ENCODE data around the gene NT5M.
"Not testable (repeated sequence)": the region's sequence is repeated elsewhere in the genome, so short reads cannot be mapped to it uniquely, and the experiment has no call there.

Gene NT5M

GRCh38 chr17:17377071-17377967 is 74.1 kb downstream of the NT5M start:
- peak; percentile 45 for DNase-seq

GRCh38 chr17:17379197-17379991 is 76.2 kb downstream of the NT5M start:
- DNase-seq = no peak

GRCh38 chr17:17380145-17380925 is 77.2 kb downstream of the NT5M start:
- peak; percentile 91 for DNase-seq

DNA sequence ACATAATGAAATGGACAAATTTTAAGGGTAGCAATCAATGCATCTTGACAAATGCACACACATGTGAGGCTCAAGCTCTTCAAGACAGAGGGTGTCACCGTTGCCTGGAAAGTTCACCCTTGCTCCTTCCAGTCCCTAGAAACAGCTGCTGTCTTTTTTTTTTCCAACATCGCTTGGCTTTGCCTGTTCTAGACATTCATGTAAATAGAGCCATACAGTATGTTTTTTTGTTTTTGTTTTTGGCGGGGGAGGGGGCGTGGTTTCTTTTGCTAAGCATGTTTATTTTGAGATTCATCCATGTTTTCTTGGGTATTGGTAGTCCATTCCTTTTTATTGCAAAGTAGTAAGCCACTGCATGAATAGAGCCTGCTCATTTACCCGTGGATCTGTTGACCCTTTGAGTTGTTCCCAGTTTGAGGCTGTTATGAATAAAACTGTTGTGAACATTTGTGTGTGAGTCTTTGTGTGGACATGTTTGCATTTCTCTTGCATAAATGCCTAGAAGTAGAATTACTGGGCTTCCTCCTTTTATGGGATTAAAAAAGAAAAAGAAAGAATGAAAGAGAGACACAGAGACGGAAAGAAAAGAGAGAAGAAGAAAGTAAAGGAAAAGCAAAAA is 78.4 kb downstream of the NT5M start:
- no peak for DNase-seq

GRCh38 chr17:17382065-17382459 is 78.9 kb downstream of the NT5M start:
- no peak for DNase-seq

DNA sequence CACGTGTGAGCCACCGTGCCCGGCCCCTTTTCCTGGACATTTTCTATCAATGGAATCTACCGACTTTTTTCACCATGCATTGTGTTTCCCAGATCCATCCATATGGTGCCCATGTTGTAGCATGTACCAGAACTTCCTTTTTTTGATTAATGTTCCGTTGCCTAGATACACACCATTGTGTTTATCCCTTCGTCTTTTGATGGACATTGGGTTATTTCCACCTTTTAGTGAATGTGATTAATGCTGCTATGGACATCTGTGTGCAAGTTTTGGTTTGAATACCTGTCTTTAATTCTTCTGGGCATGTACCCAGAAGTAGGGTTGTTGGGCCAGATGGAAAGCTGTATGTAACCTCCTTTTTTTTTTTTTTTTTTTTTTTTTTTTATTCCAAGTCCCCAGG is 79.8 kb downstream of the NT5M start:
- DNase-seq = no peak

DNA sequence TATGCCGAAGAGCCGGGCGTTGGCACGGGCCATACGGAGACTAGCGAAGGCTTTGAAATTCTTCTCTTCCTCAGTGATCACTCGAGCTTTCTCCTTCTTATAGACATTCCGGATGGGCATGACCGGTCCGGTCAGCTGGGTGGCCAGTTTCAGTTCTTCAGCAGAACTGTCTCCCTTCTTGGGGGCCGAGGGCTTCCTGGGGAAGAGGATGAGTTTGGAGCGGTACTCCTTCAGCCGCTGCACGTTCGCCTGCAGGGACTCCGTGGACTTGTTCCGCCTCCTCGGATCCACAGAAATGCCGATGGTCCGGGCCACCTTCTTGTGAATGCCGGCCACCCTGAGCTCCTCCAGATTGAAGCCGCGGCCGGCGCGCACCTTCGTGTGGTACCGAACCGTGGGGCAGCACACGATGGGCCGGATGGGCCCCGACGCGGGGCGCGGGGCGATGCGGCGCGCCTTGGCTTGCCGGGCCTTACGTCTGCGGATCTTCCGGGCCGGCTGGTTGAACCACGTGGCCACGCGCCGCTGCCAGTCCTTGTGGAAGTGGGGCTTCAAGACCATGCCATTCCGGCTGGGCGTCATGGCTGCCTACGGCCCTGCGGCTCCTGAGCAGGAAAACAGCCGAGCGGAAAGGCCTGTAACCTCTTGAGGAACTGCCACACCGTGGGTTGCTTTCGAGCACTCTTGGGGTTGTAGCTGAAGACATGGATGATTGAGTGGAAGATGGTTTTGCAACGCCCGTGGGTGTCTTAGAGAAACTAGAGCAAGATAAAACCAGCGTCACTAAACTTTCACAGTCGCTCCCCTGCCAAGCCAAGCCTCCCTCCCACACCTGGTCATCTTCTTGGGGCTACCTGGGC is 80.5 kb downstream of the NT5M start:
- not testable (repeated sequence) for DNase-seq

- no peak for DNase-seq
Observed at GRCh38 chr17:17384291-17384615, 81.1 kb downstream of the NT5M start.

DNA sequence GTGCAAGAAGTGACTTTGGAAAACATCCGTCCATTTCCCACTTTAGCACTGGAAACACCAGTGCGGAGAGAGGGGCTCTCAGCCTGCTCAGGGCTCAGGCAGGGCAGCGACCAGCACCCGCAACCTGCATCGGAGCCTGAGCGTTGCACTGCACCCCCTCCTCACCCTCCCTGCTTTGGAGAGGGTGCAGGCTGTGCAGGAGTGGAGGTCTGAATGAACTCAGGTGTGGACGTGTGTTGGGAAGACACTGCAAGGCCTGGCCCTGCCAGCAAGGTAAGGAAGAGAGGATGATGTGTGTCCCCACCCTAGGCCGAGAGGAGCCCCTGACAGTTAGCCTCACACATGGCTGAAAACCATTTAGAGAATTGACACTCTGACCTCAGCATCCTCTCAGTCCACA is 81.8 kb downstream of the NT5M start:
- no peak for DNase-seq

DNA sequence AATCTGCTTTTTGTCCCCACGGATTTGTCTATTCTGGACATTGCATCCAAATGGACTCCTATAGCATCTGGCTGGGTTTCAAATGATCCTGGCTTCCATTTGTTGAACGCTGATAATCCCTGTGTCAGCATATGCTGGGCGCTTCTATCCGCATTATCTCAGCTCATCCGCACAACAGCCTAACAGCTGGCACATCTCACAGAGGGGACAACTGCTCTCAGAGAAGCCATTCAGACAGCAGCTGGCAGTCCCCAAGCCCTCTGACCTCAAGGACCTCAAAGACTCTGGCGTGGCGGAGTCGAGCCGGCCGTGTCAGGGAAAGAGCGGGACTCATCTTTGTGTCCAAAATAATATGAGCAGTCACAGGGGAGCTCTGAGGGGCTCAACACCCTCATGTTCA is 82.3 kb downstream of the NT5M start:
- DNase-seq = no peak

- DNase-seq = peak; percentile 23
Observed at GRCh38 chr17:17386094-17386800, 83.1 kb downstream of the NT5M start.

DNA sequence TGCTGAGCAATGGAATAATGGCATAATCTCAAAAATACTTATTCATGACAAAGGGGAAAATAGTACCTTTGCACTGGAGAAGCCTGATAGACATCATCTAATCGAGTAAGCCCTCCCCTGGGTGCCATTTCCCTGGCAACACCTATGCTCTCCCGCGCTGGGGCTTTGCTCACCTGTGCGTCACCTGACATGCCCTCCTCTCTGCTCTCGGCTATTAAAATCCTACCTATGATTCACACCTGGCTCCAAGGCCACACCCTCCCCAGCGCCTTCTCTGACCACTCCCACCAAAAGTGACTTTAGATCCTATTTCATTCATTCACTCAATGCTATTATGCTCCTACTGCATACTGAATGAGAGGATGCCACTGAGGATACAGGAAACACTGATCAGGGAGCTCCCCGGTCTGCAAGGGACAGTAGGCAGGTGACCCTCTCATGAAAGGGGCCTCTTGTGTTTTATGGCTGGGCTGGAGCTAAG is 83.9 kb downstream of the NT5M start:
- peak; percentile 89 for DNase-seq

DNA sequence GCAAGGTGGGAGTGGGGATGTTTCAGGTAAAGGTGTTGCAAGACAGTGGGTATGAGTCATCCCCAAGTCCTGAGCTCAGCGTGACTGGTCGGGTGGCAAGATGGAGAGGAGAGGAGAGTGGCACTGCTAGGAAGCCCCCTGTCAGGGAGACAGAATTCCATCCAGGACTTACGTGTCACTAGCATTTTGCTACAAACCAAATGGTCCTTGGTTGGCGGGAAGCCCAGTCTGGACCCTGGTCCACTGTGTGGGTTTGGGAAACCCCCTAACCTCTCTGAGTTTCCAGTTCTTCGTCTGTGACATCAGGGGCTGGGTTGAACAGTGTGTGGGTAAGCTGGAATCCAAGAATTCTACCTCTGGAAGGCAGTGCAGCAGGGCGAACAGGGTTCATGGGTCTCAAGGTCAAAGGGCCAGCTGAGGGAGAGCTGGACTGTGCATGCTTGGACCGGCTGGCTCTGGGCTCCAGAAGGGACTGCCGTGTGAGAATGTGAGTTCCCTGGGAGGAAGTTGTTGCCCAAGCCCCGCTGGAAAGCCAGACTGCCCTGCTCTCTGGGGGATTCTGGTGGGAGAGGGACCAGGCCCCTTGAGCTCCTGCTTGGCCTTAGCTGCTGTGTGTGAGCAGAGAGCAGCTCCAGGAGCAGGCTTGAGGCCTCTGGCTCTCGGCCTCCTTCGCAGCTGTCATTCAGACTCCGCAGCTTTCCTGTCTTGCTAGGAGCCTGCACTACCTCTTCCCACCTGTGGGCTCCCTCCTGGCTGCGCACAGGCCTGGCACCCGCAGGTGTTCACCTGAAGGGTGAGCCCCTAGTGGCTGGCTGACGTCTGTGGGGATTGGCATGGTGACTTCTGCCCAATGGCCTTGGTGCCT is 84.6 kb downstream of the NT5M start:
- DNase-seq = peak; percentile 92

- no peak for DNase-seq
Observed at GRCh38 chr17:17388657-17389496, 85.7 kb downstream of the NT5M start.

DNA sequence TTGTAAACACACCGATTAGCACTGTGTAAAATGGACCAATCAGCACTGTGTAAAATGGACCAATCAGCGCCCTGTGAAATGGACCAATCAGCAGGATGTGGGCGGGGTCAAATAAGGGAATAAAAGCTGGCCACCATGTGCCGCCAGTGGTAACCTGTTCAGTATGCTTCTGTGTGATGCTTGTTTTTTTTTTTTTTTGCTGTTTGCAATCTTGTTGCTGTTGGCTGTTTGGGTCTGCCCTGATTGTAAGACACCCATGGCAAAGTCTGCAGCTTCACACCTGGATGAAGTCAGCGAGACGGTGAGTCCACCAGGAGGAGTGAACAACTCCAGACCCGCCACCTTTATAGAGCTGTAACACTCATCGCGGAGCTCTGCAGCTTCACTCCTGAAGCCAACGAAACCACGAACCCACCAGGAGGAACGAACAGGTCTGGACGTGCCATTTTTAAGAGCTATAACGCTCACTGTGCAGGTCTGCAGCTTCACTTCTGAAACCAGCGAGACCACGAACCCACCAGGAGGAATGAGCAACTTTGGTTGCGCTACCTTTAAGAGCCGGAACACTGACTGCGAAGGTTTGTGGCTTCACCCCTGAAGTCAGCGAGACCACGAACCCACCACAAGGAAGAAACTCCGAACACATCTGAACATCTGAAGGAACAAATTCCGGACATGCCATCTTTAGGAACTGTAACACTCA is 88.6 kb downstream of the NT5M start:
- DNase-seq = no peak

- no peak for DNase-seq
Observed at GRCh38 chr17:17393976-17394375, 90.8 kb downstream of the NT5M start.

GRCh38 chr17:17394494-17394893 is 91.3 kb downstream of the NT5M start:
- DNase-seq = no peak

DNA sequence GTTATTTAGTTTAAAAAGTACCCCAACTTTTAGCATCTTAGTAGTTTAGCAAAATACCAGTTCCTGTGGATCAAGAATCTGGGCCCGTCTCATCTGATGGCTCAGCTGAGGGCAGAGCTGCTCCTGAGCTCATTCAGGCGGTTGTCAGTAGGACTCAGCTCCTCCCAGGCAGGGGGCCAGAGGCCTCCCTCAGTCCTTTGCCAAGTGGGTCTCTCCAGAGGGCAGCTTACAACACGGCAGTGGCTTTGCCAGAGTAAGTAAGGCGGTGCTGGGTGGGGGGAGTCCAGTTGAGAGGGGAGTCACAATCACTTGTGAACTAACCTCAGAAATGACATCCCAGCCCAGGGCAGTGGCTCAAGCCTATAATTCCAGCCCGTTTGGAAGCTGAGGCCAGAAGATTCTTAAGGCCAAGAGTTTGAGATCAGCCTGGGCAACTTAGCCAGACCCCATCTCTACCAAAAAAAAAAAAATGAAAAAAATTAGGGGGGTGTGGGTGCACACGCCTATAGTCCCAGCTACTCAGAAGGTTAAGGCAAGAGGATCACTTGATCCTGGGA is 92.2 kb downstream of the NT5M start:
- no peak for DNase-seq
